Esophagus squamous epithelium (tissue), 4 donors: ENCODE results near the gene CDH15.

ENCODE experiments used
- POLR2A ChIP-seq, 4 donors: fragments of 450-650 bp; IDR thresholded peaks; one replicate each; pipeline ENCODE4 v1.6.1; 2017; ENCODE audit warnings: antibody characterized with exemption in 4 of 4, mild to moderate bottlenecking in 4 of 4, moderate library complexity in 3 of 4
- TF ChIP-seq, protein P1 (sequence below), 6 experiments: fragments of 450-650 bp in 4 of 6; fragments of 200-600 bp in 2 of 6; sonication (generic) in 2 of 6; IDR thresholded peaks; one replicate each; pipeline ENCODE4 v1.5.1; 2016 to 2019; ENCODE audit warnings: antibody characterized with exemption in 6 of 6, mild to moderate bottlenecking in 4 of 6, moderate library complexity in 4 of 6

DNA sequence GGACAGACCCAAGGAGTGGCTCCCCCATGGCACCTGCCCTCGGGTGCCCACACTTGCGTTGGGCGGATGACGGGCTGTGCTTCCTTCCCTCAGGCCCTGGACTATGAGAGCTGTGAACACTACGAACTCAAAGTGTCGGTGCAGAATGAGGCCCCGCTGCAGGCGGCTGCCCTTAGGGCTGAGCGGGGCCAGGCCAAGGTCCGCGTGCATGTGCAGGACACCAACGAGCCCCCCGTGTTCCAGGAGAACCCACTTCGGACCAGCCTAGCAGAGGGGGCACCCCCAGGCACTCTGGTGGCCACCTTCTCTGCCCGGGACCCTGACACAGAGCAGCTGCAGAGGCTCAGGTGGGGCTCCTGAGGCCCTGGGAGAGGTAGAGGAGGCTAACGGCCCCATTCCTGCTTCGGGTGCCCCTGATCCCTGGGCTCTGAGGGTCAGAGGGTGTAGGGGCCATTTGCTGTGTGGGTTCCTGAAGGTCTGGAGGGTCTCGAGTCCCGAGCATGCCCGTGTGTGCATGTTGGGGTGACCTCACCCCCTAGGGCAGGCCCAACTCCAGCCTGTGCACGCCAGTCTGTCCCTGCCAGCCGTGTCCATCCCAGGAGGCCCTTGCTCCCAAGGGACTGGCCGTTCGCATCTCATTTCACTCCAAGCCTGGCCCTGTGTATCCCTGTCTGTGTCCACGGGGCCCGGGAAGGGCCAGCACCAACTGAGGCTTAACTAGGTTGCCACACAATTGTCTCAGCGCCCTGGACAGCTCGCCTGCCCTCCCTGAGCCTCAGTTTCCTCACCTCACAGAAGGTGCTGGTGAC lies 18.8 kb downstream of the CDH15 start:
- TF ChIP-seq, protein P1, sequence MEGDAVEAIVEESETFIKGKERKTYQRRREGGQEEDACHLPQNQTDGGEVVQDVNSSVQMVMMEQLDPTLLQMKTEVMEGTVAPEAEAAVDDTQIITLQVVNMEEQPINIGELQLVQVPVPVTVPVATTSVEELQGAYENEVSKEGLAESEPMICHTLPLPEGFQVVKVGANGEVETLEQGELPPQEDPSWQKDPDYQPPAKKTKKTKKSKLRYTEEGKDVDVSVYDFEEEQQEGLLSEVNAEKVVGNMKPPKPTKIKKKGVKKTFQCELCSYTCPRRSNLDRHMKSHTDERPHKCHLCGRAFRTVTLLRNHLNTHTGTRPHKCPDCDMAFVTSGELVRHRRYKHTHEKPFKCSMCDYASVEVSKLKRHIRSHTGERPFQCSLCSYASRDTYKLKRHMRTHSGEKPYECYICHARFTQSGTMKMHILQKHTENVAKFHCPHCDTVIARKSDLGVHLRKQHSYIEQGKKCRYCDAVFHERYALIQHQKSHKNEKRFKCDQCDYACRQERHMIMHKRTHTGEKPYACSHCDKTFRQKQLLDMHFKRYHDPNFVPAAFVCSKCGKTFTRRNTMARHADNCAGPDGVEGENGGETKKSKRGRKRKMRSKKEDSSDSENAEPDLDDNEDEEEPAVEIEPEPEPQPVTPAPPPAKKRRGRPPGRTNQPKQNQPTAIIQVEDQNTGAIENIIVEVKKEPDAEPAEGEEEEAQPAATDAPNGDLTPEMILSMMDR (IDR thresholded peaks at IDR 0.05), result no peak
- TF ChIP-seq POLR2A (IDR thresholded peaks at IDR 0.05), result no peak
